Hepatocyte (in vitro differentiated cells): Measurements from ENCODE around the gene CAMK4. TPM values are rescaled to one million over a fixed set of nuclear protein-coding genes. Genes with fewer than 3 reads are reported as not detected.

Source experiments
- DNase-seq: peaks from one replicate; pipeline ENCODE4 v3.0.0-alpha.2; 2016; ENCODE audit warnings: low spot score
- H2AFZ ChIP-seq: fragments of 200-600 bp; sonication (generic); 2 replicates; pipeline ENCODE4 v1.6.0; 2016; ENCODE audit warnings: antibody characterized with exemption, mild to moderate bottlenecking
- H3K27ac ChIP-seq: fragments of 200-600 bp; sonication (generic); 2 replicates; pipeline ENCODE4 v1.5.1; 2016; ENCODE audit warnings: mild to moderate bottlenecking
- H3K27me3 ChIP-seq: fragments of 200-600 bp; sonication (generic); 2 replicates; pipeline ENCODE4 v1.6.1; 2016
- H3K36me3 ChIP-seq: fragments of 200-600 bp; sonication (generic); replicated peaks from 2 replicates; pipeline ENCODE4 v1.5.1; 2016; ENCODE audit warnings: low read depth; ENCODE audit not compliant: insufficient read depth
- H3K4me1 ChIP-seq: fragments of 200-600 bp; sonication (generic); 2 replicates; pipeline ENCODE4 v1.5.1; 2016; ENCODE audit warnings: mild to moderate bottlenecking, moderate library complexity; ENCODE audit not compliant: insufficient read depth
- H3K4me2 ChIP-seq: fragments of 200-600 bp; sonication (generic); 2 replicates; pipeline ENCODE4 v1.6.0; 2016
- H3K4me3 ChIP-seq: fragments of 200-600 bp; sonication (generic); 2 replicates; pipeline ENCODE4 v1.5.1; 2016; ENCODE audit warnings: mild to moderate bottlenecking
- H3K79me2 ChIP-seq: fragments of 200-600 bp; sonication (generic); 2 replicates; pipeline ENCODE4 v1.6.0; 2017; ENCODE audit warnings: mild to moderate bottlenecking
- H3K9me2 ChIP-seq: fragments of 200-600 bp; sonication (generic); replicated peaks from 2 replicates; pipeline ENCODE4 v1.6.0; 2017; ENCODE audit warnings: mild to moderate bottlenecking; ENCODE audit not compliant: insufficient read depth
- H3K9me3 ChIP-seq: fragments of 200-600 bp; sonication (generic); 2 replicates; pipeline ENCODE4 v1.5.1; 2016; ENCODE audit warnings: low read depth, mild to moderate bottlenecking
- H4K20me1 ChIP-seq: fragments of 200-600 bp; sonication (generic); 2 replicates; pipeline ENCODE4 v1.6.0; 2016; ENCODE audit warnings: mild to moderate bottlenecking; ENCODE audit not compliant: insufficient read depth, poor library complexity, severe bottlenecking
- EZH2 ChIP-seq: fragments of 200-600 bp; sonication (generic); IDR thresholded peaks from 2 replicates; pipeline ENCODE4 v1.6.1; 2016; ENCODE audit warnings: antibody characterized with exemption, mild to moderate bottlenecking, borderline replicate concordance
- EZH2phosphoT487 ChIP-seq: fragments of 200-600 bp; sonication (generic); IDR thresholded peaks from one replicate; pipeline ENCODE4 v1.6.1; 2018; ENCODE audit warnings: antibody characterized with exemption, mild to moderate bottlenecking, low read depth, moderate library complexity; ENCODE audit not compliant: unreplicated experiment, severe bottlenecking
- WGBS: methylation state at CpG from one replicate; pipeline ENCODE4 v1.1.6; 2016; ENCODE audit warnings: low lambda C conversion rate; ENCODE audit errors: missing lambda C conversion rate; 5-methylcytosine and 5-hydroxymethylcytosine counted together
- polyA plus RNA-seq: library from polyadenylated mRNA; unstranded; fragments of >200 nt; fragmentation: Nextera tagmentation; extraction: Ambion mirVana; gene quantifications from 2 replicates; pipeline ENCODE4 v1.2.1, GENCODE V29; 2016
- total RNA-seq: library from RNA; depleted of rRNA; stranded (reverse); fragments of >200 nt; gene quantifications from 2 replicates; pipeline ENCODE4 v1.2.3, GENCODE V29; 2014
- TF ChIP-seq, protein P1 (sequence below): fragments of 200-600 bp; sonication (generic); IDR thresholded peaks from 2 replicates; pipeline ENCODE4 v1.5.1; 2016; ENCODE audit warnings: antibody characterized with exemption, mild to moderate bottlenecking; ENCODE audit not compliant: poor library complexity

The CAMK4 gene
- total and polyA plus RNA-seq, 2 experiments from 2014 or later, result 1.0 to 3.4 TPM

DNA sequence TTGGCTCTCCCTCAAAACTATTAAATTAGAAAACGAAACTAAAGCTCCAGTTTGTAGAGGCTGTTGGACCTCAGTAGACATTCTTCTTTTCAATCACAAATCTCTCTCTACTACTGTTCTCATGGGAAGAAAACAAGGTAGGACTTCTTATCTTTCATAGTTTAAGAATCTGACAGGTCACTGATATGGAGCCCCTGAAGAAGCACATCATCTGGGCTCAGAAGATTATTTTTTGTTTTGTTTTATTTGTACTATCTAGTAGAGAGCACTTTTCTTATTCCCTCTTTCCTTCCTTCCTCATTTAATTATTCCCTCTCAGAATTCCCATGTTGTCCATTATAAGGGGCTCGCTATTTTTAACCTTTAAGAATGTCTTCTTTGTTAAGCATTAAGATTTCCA is 261.9 kb downstream of the CAMK4 start:
- TF ChIP-seq, protein P1, sequence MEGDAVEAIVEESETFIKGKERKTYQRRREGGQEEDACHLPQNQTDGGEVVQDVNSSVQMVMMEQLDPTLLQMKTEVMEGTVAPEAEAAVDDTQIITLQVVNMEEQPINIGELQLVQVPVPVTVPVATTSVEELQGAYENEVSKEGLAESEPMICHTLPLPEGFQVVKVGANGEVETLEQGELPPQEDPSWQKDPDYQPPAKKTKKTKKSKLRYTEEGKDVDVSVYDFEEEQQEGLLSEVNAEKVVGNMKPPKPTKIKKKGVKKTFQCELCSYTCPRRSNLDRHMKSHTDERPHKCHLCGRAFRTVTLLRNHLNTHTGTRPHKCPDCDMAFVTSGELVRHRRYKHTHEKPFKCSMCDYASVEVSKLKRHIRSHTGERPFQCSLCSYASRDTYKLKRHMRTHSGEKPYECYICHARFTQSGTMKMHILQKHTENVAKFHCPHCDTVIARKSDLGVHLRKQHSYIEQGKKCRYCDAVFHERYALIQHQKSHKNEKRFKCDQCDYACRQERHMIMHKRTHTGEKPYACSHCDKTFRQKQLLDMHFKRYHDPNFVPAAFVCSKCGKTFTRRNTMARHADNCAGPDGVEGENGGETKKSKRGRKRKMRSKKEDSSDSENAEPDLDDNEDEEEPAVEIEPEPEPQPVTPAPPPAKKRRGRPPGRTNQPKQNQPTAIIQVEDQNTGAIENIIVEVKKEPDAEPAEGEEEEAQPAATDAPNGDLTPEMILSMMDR, result no peak
- TF ChIP-seq EZH2phosphoT487, result no peak
- no peak for TF ChIP-seq EZH2
- DNase-seq, result no peak
- Histone ChIP-seq H3K4me2 (no peak overlapping the region), H3K79me2 (no peaks in the 10 kb centered on the region), H3K4me1 (no peaks in the 10 kb centered on the region), H3K4me3 (no peak overlapping the region), H4K20me1 (no peaks in the 10 kb centered on the region), H3K9me2 (no peaks in the 10 kb centered on the region), H2AFZ (no peak overlapping the region), H3K27ac (no peak overlapping the region), H3K27me3 (no peaks in the 10 kb centered on the region), H3K9me3 (no peaks in the 10 kb centered on the region), H3K36me3 (no peaks in the 10 kb centered on the region)
- 81% methylated on average over 2 of the region's 2 CpGs for WGBS

DNA sequence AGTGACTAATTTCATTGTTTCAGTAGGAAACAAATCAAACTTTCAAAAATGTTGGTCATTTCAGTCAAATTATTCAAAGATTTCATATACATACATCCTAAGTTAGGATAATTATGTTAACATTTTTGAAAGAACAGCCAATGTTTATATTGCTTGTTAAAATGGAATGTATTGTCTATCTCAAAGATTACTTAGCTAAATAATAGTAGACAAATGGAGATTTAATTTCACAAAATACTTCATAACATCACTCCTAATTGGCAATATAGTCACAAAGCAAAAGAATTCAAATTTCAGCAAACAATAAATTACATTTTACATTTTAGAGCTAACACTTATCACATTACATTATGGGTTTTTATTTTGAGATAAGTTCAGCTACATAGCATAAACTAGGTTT is 262.7 kb downstream of the CAMK4 start:
- DNase-seq, result no peak
- H3K9me3 ChIP-seq, result no peaks in the 10 kb centered on the region
- no peak overlapping the region for H2AFZ ChIP-seq
- H3K4me1 ChIP-seq, result no peaks in the 10 kb centered on the region
- no peaks in the 10 kb centered on the region for H3K79me2 ChIP-seq
- H4K20me1 ChIP-seq, result no peaks in the 10 kb centered on the region
- H3K36me3 ChIP-seq, result no peaks in the 10 kb centered on the region
- TF ChIP-seq EZH2, result no peak
- TF ChIP-seq, protein P1, result no peak
- no peak for TF ChIP-seq EZH2phosphoT487
- no peak overlapping the region for H3K27ac ChIP-seq
- no peaks in the 10 kb centered on the region for H3K9me2 ChIP-seq
- H3K4me2 ChIP-seq, result no peak overlapping the region
- H3K27me3 ChIP-seq, result no peaks in the 10 kb centered on the region
- H3K4me3 ChIP-seq, result no peak overlapping the region

DNA sequence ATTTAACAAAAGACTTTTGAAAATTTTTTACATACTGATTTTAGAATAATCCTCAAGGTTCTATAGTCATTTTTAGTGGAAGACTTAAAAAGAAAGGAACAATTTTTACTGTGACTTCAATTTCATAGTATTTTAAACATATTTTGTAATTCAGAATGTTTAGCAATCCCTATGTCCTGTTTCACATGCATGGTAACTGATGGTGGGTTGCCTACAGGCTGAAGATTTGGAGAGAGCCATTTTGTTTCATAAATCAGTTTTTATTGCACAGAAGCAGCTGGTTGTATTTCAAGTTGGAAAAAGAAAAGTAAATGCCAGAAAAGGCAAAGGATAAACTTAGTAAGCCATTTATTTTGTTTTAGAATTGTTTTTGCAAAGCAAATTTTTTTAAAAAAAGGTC is 264.2 kb downstream of the CAMK4 start:
- Histone ChIP-seq H3K9me3 (no peaks in the 10 kb centered on the region), H2AFZ (no peak overlapping the region), H4K20me1 (no peaks in the 10 kb centered on the region), H3K27me3 (no peaks in the 10 kb centered on the region), H3K4me3 (no peak overlapping the region), H3K4me2 (no peak overlapping the region), H3K9me2 (no peaks in the 10 kb centered on the region), H3K36me3 (no peaks in the 10 kb centered on the region), H3K4me1 (no peaks in the 10 kb centered on the region), H3K27ac (no peak overlapping the region), H3K79me2 (no peaks in the 10 kb centered on the region)
- TF ChIP-seq, protein P1, result no peak
- TF ChIP-seq EZH2phosphoT487 (no peak), EZH2 (no peak)
- DNase-seq, result no peak

DNA sequence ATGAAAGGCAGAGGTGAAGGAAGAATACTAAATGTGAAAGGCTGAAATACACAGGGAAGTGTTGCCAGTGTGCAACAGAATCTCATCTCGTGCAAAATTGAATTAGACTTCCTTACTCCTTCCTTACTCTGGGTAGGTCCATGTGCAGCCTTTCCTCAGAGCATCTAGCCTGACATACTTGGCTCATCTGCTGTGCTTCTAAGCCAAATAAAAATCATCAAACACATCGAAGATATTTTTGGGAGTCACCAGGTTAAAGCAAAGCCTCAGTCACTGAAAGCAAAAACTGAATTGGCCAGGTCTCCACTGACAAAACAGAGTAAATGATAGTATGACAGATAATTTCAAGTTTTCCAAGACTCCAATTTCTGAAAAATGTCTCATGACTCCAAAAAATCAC is 268.8 kb downstream of the CAMK4 start:
- Histone ChIP-seq H3K36me3 (no peaks in the 10 kb centered on the region), H2AFZ (no peak overlapping the region)
- 90% methylated on average over 2 of the region's 2 CpGs for WGBS

More for the DNA sequence above, 268.8 kb downstream of the CAMK4 start:
- Histone ChIP-seq H3K4me2 (no peak overlapping the region), H3K9me3 (no peaks in the 10 kb centered on the region), H4K20me1 (no peaks in the 10 kb centered on the region), H3K79me2 (no peaks in the 10 kb centered on the region), H3K27me3 (no peaks in the 10 kb centered on the region), H3K4me3 (no peak overlapping the region), H3K9me2 (no peaks in the 10 kb centered on the region), H3K27ac (no peak overlapping the region), H3K4me1 (no peaks in the 10 kb centered on the region)
- TF ChIP-seq, protein P1, result no peak
- TF ChIP-seq EZH2phosphoT487, result no peak
- TF ChIP-seq EZH2, result no peak
- DNase-seq, result no peak
